ENCODE measurements around the gene ABTB1. TPM values are rescaled to one million over a fixed set of nuclear protein-coding genes. Genes with fewer than 3 reads are reported as not detected.
A peak's percentile ranks its signal among the peaks of the same experiment; 100 is the strongest.

ABTB1 gene
- total RNA-seq, 5 donors from 2014 or later (not counting 1 experiment from before 2014, with no cell fraction given) = 107 to 187 (median 166) TPM

GRCh38 chr3:127685708-127686511 lies 13.2 kb downstream of the ABTB1 start:
- no peaks in the 10 kb centered on the region for H3K36me3 Mint-ChIP-seq
- WGBS (ENCODE audit: insufficient coverage) = 89% methylated on average over 4 of the region's 4 CpGs
- no peaks in the 10 kb centered on the region for H3K27me3 Mint-ChIP-seq
- no peak overlapping the region for H3K27ac ChIP-seq (ENCODE audit: low read length)
- H3K36me3 ChIP-seq (ENCODE audit: control insufficient read depth in 2 of 2, extremely low read depth in 1 of 2, insufficient read depth in 1 of 2, low read length in 1 of 2) = peaks cover 0 to under 1% of the 10 kb centered on the region in 2 donors
- ChIA-PET POLR2A (no interaction called here), CTCF (no interaction called here)
- no peak overlapping the region for H3K27ac Mint-ChIP-seq
- no peak overlapping the region for H3K4me3 Mint-ChIP-seq
- H3K27me3 ChIP-seq (replicated peaks in 1 of 2; ENCODE audit: control insufficient read depth in 2 of 2, extremely low read depth in 1 of 2, insufficient read depth in 2 of 2, low read length in 1 of 2) = peaks cover 0 to 21% of the 10 kb centered on the region in 2 experiments
- DNase-seq (no peak), ATAC-seq (replicated peaks in 1 of 4) (no peak)
- H3K4me1 Mint-ChIP-seq = peaks cover 7 to 12% (median 9%) of the 10 kb centered on the region in 3 donors
- H3K4me1 ChIP-seq (ENCODE audit: control insufficient read depth in 1 of 2, extremely low read depth in 1 of 2, insufficient read depth in 2 of 2, low read length in 2 of 2) = peaks cover 0 to 6% of the 10 kb centered on the region in 2 experiments
- no peaks in the 10 kb centered on the region for H3K9me3 ChIP-seq
- no peaks in the 10 kb centered on the region for H3K9me3 Mint-ChIP-seq
- H3K4me3 ChIP-seq (ENCODE audit: control insufficient read depth in 1 of 2, extremely low read depth in 1 of 2, low read length in 1 of 2) = no peak overlapping the region

DNA sequence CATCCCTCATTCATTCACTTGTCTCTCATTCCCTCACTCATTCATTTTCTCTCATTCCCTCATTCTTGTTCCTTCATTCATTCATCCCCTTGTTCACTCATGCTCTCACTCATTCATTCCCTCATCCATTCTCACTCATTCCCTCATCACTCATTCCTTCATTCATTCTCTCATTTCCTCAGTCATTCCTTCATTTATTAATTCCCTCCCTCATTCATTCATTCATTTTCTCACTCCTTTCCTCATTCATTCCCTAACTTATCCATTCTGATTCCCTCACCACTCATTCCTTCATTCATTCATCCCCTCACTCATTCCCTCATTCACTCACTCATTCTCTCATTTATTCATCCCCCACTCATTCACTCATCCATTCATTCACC lies 13.8 kb downstream of the ABTB1 start:
- peaks cover 0 to 6% of the 10 kb centered on the region in 2 experiments for H3K4me1 ChIP-seq (ENCODE audit: control insufficient read depth in 1 of 2, extremely low read depth in 1 of 2, insufficient read depth in 2 of 2, low read length in 2 of 2)
- H3K4me3 ChIP-seq (ENCODE audit: control insufficient read depth in 1 of 2, extremely low read depth in 1 of 2, low read length in 1 of 2) = no peak overlapping the region
- no peak overlapping the region for H3K27ac ChIP-seq (ENCODE audit: low read length)
- no peak for DNase-seq
- ChIA-PET CTCF (no interaction called here), POLR2A (no interaction called here)
- ATAC-seq (replicated peaks in 1 of 4) = no peak
- H3K27me3 Mint-ChIP-seq = no peaks in the 10 kb centered on the region
- no peak overlapping the region for H3K27ac Mint-ChIP-seq
- no peaks in the 10 kb centered on the region for H3K9me3 Mint-ChIP-seq
- H3K27me3 ChIP-seq (replicated peaks in 1 of 2; ENCODE audit: control insufficient read depth in 2 of 2, extremely low read depth in 1 of 2, insufficient read depth in 2 of 2, low read length in 1 of 2) = peaks cover 0 to 26% of the 10 kb centered on the region in 2 experiments
- H3K36me3 ChIP-seq (ENCODE audit: control insufficient read depth in 2 of 2, extremely low read depth in 1 of 2, insufficient read depth in 1 of 2, low read length in 1 of 2) = no peaks in the 10 kb centered on the region
- H3K9me3 ChIP-seq = no peaks in the 10 kb centered on the region
- no peak overlapping the region for H3K4me3 Mint-ChIP-seq
- no peaks in the 10 kb centered on the region for H3K36me3 Mint-ChIP-seq
- H3K4me1 Mint-ChIP-seq = peaks cover 7 to 12% (median 9%) of the 10 kb centered on the region in 3 donors

DNA sequence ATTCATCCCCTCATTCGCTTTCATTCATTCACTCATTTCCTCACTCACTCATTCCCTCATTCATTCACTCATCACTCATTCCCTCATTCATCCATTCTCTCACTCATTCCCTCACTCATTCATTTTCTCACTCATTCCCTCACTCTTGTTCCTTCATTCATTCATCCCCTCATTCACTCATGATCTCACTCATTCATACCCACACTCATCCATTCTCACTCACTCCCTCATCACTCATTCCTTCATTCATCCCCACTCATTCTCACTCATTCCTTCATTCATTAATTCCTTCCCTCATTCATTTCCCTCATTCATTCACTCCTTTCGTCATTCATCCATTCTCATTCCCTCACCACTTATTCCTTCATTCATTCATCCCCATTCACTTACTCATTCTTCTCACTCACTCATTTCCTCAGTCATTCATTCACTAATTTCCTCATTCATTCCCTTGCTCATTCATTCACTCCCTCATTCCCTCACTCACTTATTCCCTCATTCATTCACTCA lies 14.5 kb downstream of the ABTB1 start:
- Histone ChIP-seq H3K27ac (ENCODE audit: low read length) (no peak overlapping the region), H3K36me3 (ENCODE audit: control insufficient read depth in 2 of 2, extremely low read depth in 1 of 2, insufficient read depth in 1 of 2, low read length in 1 of 2) (no peaks in the 10 kb centered on the region), H3K4me3 (ENCODE audit: control insufficient read depth in 1 of 2, extremely low read depth in 1 of 2, low read length in 1 of 2) (no peak overlapping the region), H3K27me3 (replicated peaks in 1 of 2; ENCODE audit: control insufficient read depth in 2 of 2, extremely low read depth in 1 of 2, insufficient read depth in 2 of 2, low read length in 1 of 2) (peaks cover 0 to 27% of the 10 kb centered on the region in 2 experiments), H3K4me1 (ENCODE audit: control insufficient read depth in 1 of 2, extremely low read depth in 1 of 2, insufficient read depth in 2 of 2, low read length in 2 of 2) (peaks cover 0 to 6% of the 10 kb centered on the region in 2 experiments), H3K9me3 (no peaks in the 10 kb centered on the region)
- ATAC-seq (replicated peaks in 1 of 4) (no peak), DNase-seq (no peak)
- Mint-ChIP-seq H3K4me3 (no peak overlapping the region), H3K4me1 (peaks cover 7 to 12% (median 9%) of the 10 kb centered on the region in 3 donors), H3K27ac (no peak overlapping the region), H3K36me3 (no peaks in the 10 kb centered on the region), H3K9me3 (no peaks in the 10 kb centered on the region), H3K27me3 (no peaks in the 10 kb centered on the region)
- ChIA-PET CTCF (no interaction called here), POLR2A (no interaction called here)
- 100% methylated on average over 2 of the region's 2 CpGs for WGBS (ENCODE audit: insufficient coverage)

DNA sequence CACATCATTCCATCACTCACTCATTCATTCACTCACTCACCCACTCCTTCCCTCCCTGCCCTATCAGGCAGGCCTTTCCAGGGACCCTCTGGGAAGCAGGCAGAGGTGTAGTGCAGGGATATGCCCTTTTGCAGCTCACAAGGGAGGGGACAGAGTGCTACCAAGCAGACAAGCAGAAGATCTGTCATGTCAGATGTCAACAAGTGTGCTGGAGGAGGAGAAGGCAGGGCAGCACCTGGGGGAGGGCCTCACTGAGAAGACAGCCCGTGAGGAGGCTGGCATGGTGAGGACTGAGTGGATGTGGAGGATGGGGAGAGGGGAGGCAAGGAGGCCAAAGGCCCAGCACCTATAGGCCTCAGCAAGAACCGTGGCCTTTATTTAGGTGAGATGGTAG lies 15.3 kb downstream of the ABTB1 start:
- WGBS (ENCODE audit: insufficient coverage) = no CpG with 5 or more reads among the region's 2 CpGs
- no peaks in the 10 kb centered on the region for H3K27me3 Mint-ChIP-seq
- CTCF ChIA-PET = no interaction called here
- Histone ChIP-seq H3K4me3 (ENCODE audit: control insufficient read depth in 1 of 2, extremely low read depth in 1 of 2, low read length in 1 of 2) (no peak overlapping the region), H3K27me3 (replicated peaks in 1 of 2; ENCODE audit: control insufficient read depth in 2 of 2, extremely low read depth in 1 of 2, insufficient read depth in 2 of 2, low read length in 1 of 2) (peaks cover 0 to 27% of the 10 kb centered on the region in 2 experiments), H3K36me3 (ENCODE audit: control insufficient read depth in 2 of 2, extremely low read depth in 1 of 2, insufficient read depth in 1 of 2, low read length in 1 of 2) (no peaks in the 10 kb centered on the region), H3K4me1 (ENCODE audit: control insufficient read depth in 1 of 2, extremely low read depth in 1 of 2, insufficient read depth in 2 of 2, low read length in 2 of 2) (peaks cover 0 to 6% of the 10 kb centered on the region in 2 experiments), H3K27ac (ENCODE audit: low read length) (no peak overlapping the region), H3K9me3 (no peaks in the 10 kb centered on the region)
- DNase-seq = peak in 1 of 35 experiments; percentile 1
- no peak for ATAC-seq (replicated peaks in 1 of 4)
- H3K27ac Mint-ChIP-seq = no peak overlapping the region
- H3K4me3 Mint-ChIP-seq = no peak overlapping the region
- H3K36me3 Mint-ChIP-seq = no peaks in the 10 kb centered on the region
- H3K4me1 Mint-ChIP-seq = peaks cover 7 to 12% (median 9%) of the 10 kb centered on the region in 3 donors
- no peaks in the 10 kb centered on the region for H3K9me3 Mint-ChIP-seq
- POLR2A ChIA-PET = no interaction called here

- peak in 1 of 35 experiments; percentile 1 for DNase-seq
- H3K9me3 ChIP-seq = no peaks in the 10 kb centered on the region
- Mint-ChIP-seq H3K27ac (no peak overlapping the region), H3K27me3 (no peaks in the 10 kb centered on the region), H3K4me3 (no peak overlapping the region), H3K9me3 (no peaks in the 10 kb centered on the region), H3K36me3 (no peaks in the 10 kb centered on the region), H3K4me1 (peaks cover 3 to 9% (median 7%) of the 10 kb centered on the region in 3 donors)
- ATAC-seq (replicated peaks in 1 of 4) = no peak
- no peak overlapping the region for H3K4me3 ChIP-seq (ENCODE audit: control insufficient read depth in 1 of 2, extremely low read depth in 1 of 2, low read length in 1 of 2)
- ChIA-PET CTCF (no interaction called here), POLR2A (no interaction called here)
- peaks cover 0 to 29% of the 10 kb centered on the region in 2 experiments for H3K27me3 ChIP-seq (replicated peaks in 1 of 2; ENCODE audit: control insufficient read depth in 2 of 2, extremely low read depth in 1 of 2, insufficient read depth in 2 of 2, low read length in 1 of 2)
- H3K36me3 ChIP-seq (ENCODE audit: control insufficient read depth in 2 of 2, extremely low read depth in 1 of 2, insufficient read depth in 1 of 2, low read length in 1 of 2) = no peaks in the 10 kb centered on the region
- 89% methylated on average over 14 of the region's 20 CpGs for WGBS (ENCODE audit: insufficient coverage)
- no peak overlapping the region for H3K27ac ChIP-seq (ENCODE audit: low read length)
- peaks cover 0 to 3% of the 10 kb centered on the region in 2 experiments for H3K4me1 ChIP-seq (ENCODE audit: control insufficient read depth in 1 of 2, extremely low read depth in 1 of 2, insufficient read depth in 2 of 2, low read length in 2 of 2)
Observed at GRCh38 chr3:127688416-127689265, 15.9 kb downstream of the ABTB1 start.

DNA sequence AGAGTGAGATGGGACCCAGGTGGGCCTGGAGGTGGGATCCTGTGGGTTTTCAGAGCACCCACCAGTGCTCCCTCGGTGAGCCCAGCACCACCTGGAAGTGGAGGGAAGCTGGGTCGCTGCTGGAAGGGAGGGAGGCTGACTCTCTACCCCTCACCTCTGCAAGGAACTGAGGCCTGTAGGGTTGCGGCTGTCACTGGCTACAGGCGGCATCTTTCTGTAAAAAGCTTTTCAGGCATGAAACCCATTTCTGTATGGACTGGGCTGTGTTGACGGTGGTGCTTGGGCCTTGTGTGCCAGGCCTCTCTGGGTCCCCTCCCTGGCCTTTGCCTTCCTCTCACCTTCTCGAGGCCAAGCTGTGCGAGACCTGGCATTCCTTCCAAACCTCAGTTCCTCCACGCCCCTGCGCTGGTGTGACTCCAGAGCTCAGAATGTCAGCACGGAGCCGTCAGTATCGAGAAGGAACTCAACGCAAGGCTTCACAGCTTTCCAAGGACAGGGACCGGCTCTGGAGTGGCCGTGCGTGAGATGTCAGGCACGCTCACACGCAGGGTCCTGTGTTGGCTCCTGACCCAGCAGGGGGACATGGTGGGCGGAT lies 16.6 kb downstream of the ABTB1 start:
- ATAC-seq (replicated peaks in 1 of 4) (no peak), DNase-seq (peak in 1 of 35 experiments; percentile 1)
- H3K4me1 ChIP-seq (ENCODE audit: control insufficient read depth in 1 of 2, extremely low read depth in 1 of 2, insufficient read depth in 2 of 2, low read length in 2 of 2) = no peaks in the 10 kb centered on the region
- H3K27ac ChIP-seq (ENCODE audit: low read length) = no peak overlapping the region
- no peaks in the 10 kb centered on the region for H3K36me3 Mint-ChIP-seq
- H3K4me3 Mint-ChIP-seq = no peak overlapping the region
- H3K27me3 Mint-ChIP-seq = no peaks in the 10 kb centered on the region
- H3K9me3 ChIP-seq = no peaks in the 10 kb centered on the region
- peaks cover 0 to 31% of the 10 kb centered on the region in 2 experiments for H3K27me3 ChIP-seq (replicated peaks in 1 of 2; ENCODE audit: control insufficient read depth in 2 of 2, extremely low read depth in 1 of 2, insufficient read depth in 2 of 2, low read length in 1 of 2)
- 92% methylated on average over 14 of the region's 19 CpGs for WGBS (ENCODE audit: insufficient coverage)
- no peak overlapping the region for H3K4me3 ChIP-seq (ENCODE audit: control insufficient read depth in 1 of 2, extremely low read depth in 1 of 2, low read length in 1 of 2)
- CTCF ChIA-PET = interaction anchor here in 1 of 2 donors (0.6 kb wide), 1 partner anchor 31 kb away, joined by 4 read pairs; no protein-coding TSS in a partner anchor
- H3K36me3 ChIP-seq (ENCODE audit: control insufficient read depth in 2 of 2, extremely low read depth in 1 of 2, insufficient read depth in 1 of 2, low read length in 1 of 2) = no peaks in the 10 kb centered on the region
- POLR2A ChIA-PET = no interaction called here
- no peak overlapping the region for H3K27ac Mint-ChIP-seq
- H3K4me1 Mint-ChIP-seq = peaks cover 0 to 2% (median 0%) of the 10 kb centered on the region in 3 donors
- no peaks in the 10 kb centered on the region for H3K9me3 Mint-ChIP-seq

Data from T-cell (primary cell).